ENCODE measurements around the gene ADCY2.

- TF ChIP-seq CTCF (IDR thresholded peaks at IDR 0.05): no peak
- no peak for TF ChIP-seq POLR2AphosphoS5 (IDR thresholded peaks at IDR 0.05; ENCODE audit: insufficient read depth in 1 of 2, low read depth in 1 of 2)
Observed at GRCh38 chr5:7844901-7845300, 449.0 kb downstream of the ADCY2 start.
